GM19238 (cell line): ENCODE data around the gene MTA1.

ENCODE experiments used
- DNase-seq: peaks from one replicate; pipeline ENCODE4 v3.0.0; 2011; ENCODE audit warnings: low spot score; ENCODE audit not compliant: insufficient read length

Gene MTA1

DNA sequence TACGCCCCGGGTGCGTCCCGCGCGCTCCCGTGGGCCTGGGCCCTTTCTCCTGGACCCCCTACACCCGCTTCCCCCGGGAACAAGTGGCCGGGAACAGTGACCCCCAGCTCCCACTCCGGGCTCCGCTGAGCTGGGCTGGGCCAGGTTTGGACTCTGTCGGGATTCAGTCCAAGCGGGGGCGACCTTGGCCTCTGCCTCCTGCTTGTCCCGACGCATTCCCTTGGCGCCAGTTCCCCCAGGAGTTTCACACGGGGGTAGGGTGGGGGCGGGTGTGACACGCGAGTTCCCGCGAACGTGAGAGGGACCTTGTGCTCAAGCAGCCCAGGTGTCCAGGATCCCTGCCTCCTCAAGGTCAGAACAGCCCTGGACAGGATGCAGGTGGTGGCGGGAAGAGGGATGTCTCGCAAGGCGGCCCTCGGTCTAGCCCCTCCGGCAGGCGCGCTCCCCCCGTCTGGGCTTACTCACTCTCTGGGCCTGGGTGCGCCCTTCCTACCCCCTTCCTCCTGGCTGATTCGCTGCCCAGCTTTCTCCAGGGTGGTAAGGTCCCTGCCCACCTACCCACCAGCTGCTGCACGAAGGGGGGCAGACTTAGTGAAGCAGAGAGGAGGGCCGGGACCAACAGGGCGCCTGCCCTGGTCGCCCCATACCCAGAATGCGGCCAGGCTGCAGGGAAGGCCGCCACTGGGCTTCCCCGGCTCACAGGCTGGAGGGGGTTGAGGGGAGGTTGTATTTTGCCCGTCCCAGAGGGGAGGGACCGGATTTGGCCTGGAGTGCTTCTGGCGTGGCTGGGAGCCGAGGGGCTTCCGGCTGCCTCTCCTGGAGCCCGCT, 55.9 kb downstream of the MTA1 start:
- no peak for DNase-seq

DNA sequence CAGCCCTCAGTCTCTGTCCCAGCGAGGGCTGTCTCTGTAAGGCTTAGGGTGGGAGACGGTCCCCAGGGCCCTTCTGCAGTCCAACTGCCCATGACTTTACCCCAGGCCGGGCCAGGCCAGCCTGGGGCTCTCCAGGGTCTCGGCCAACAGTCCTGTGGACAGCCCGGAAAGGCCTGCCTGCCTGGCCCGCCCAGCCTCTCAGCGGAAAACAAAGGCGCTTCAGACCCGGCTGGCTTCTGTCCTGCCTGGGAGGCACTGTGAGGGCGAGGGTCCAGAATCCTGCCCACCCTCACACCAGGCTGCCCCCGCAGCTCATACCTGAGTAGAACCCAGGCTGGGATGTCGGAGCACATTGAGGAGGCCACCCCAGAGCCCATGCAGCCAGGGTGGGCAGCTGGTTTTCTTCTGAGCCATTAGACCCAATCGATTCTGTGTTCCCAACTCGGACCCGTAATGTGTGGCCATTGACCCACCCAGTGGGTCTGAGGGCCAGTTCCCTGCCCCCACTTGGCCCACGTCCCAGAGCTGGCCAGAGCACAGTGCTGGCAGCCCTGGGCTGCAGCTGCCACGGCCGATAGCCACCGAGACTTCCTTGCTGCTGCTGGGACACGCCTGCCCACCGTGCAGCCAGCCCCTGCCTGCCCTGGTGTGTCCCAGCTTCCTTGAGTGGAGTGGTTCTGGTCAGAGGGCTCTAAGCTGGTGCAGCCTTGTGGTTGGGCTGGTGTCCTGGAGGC, 56.6 kb downstream of the MTA1 start:
- DNase-seq = no peak

DNA sequence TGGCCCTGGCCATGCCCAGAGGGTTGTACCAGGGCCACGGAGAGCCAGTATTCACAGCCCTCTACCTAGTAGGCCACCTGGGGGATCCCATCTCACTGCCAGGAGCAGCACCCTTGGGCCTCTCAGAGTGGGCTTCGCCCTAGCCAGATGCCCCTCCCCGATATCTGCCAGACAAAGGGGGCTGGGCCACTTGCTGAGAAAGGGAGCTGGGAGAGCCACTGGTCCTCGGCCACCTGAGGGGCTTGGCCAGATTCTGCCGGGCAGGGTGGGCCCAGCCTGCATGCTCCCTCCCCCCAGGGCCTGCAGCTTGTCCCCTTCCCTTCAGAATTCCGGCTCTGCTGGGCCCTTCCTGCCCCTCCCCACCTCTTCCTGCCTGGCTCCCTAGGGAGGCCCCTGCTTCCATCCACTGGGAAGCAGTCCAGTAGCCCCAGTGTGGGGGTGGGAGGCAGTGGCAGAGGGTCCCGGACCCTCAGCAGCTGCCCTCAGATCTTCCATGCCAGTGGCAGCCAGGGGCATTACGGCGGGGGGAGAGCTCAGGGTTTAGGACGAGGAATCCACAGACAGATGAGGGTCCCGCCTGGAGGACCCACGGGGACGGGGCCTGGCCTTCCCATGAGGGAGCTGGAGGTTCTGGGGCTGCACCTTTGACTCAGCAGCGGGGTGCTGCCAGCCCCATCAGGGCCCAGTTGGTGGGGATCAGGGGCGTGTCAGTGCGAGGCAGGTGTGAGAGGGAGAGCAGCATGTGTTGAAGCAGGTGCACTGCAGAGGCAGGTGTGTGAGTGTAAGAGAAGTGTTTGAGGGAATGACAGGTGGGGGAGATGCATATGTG, 57.4 kb downstream of the MTA1 start:
- DNase-seq = no peak

DNA sequence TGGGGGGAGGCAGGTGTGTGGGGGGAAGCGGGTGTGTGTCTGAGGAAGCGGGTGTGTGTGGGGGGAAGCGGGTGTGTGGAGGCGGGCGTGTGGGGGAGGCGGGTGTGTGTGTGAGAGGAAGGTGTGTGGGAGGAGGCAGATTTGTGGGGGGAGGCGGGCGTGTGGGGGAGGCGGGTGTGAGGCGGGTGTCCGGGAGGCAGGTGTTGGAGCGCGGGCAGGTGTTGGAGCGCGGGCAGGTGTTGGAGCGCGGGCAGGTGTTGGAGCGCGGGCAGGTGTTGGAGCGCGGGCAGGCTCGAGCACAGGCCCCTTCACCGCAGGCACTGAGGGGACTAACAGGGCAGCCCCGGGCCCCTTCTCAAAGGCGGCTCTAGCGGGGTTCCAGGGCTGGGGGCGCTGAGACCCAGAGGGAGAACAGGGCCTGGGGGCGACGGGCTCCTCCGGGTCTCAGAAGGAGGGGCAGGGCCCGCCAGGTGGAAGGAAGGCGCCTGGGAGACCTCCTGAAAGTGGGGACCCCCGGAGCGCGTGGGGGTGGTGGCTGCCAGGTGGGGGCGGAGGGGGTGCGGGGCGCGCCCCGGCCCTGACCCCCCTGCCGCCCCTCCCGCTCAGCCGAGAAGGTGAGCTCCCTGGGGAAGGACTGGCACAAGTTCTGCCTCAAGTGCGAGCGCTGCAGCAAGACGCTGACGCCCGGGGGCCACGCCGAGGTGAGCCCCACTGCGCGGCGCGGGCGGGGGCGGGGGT, 58.2 kb downstream of the MTA1 start:
- no peak for DNase-seq

DNA sequence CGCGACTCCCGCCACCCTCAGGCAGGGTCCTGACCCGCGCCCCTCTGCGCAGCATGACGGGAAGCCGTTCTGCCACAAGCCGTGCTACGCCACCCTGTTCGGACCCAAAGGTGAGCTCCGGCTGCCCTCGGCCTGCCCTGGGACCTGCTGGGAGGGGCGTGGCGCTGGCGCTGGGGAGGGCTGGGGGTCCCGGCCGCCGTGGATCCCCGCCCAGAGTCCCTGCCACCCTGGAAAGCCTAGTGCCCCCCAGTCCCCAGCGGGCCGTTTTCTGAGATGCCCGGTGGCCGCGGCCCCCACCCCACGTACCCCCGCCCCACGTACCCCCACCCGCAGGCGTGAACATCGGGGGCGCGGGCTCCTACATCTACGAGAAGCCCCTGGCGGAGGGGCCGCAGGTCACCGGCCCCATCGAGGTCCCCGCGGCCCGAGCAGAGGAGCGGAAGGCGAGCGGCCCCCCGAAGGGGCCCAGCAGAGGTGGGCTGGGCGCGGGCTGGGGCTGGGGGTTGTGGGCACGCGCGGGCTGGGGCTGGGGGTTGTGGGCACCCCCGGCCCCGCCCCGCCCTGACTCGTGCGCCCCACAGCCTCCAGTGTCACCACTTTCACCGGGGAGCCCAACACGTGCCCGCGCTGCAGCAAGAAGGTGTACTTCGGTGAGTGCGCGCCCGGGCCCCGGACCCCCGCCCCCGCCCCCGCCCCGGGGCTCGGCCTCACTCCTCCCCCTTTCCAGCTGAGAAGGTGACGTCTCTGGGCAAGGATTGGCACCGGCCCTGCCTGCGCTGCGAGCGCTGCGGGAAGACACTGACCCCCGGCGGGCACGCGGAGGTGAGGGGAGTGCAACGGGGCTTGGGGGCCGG, 59.0 kb downstream of the MTA1 start:
- no peak for DNase-seq

DNA sequence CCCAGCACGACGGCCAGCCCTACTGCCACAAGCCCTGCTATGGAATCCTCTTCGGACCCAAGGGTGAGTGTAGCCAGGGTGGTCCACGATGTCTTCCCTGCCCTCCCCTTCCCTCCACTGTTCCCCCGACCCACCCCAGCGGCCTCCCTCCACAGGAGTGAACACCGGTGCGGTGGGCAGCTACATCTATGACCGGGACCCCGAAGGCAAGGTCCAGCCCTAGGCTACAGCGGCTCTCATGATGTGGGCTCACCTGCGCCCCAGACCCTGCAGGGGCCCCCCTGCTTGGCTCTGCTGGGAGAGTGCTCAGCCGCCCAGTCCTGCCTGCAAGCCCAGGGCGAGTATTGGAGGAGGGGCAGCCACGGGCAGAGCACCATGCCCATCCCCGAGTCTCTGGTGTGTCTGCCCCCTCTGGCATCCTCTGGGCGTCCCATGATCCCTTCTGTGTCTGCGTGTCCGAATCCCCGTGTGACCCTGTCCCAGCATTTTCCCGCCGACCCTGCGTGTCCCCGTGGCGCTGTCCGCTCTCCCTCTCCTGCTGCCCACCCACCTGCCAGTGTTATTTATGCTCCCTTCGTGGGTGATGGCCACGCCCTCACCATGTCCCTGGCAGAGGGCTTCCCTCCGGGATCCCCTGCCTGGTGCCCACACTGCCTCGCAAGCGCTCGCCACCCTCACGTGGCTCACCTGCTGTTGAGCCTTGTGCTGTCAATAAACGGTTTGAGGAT, 60.0 kb downstream of the MTA1 start:
- DNase-seq = no peak

DNA sequence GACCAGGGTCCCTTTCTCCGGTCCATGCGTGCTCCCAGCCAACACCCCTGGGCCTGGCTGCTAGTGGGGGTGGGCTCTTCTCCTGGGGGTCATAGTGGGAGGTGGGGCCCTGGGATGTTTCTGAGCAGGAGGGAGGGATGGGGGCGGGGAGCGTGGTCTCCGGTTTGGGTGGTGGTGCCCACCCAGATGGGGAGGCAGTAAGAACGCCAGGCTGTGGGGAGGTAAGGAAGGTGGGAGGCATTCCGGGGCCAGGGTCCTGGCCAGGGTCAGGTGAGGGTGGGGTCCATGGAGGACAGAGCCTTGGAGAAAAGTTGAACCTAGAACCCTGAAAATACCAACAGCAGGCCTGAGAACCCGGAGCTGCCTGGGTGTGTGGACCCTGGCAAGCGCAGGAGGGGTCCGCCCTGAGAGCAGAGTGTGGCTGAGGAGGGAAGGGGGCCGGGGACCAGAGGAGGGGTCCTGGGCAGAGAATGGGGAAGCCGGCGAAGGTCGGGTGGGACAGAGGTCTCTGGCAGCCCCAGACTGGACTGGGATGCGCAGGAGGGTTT, 60.6 kb downstream of the MTA1 start:
- DNase-seq = no peak

DNA sequence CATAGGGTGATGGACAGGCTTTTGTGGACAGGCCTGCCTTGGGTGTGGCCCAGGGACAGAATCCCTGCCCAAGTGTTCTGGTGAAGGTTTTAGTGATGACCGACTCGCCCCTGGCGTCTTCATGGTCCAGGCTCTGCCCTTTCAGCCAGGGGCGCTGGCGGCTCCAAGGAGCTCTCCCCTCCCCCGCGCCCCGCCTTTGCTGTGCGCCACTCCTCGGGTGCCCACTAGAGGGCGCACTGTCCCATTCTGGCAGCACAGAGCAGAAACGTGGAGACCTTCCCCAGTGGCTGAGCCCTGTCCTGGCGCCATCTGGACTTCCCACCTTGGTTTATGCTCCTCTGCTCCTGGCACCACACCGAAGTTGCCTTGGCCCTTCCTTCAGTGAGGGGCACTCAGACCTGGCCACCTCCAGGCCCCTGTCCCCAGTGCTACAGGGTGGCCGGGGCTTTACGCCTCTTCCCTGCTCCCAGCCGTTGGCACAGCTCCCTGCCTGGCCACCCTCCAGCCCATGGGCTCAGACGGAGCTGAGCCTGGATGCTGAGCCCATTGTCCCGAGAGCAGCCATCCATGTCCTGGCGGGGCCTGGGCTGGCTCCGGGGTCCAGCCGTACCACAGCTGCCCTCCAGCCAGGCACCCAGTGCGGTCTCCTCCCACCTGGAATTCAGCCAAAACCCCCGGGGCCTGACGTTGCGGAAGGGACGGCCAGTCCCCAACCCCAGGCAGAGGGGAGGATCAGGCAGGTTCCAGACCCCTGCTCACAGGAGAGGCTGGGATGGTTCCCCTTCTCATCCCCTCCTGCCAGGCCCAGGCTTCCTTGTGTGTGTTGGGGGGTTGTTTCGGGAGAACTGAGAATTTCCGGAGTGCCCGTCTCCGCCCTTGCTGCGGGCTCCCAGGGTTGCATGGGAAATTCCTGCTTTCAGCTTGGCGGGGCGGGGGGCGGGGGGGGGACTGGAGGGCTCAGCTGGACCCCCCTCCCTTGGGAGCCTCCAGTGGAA, 61.5 kb downstream of the MTA1 start:
- peak; percentile 98 for DNase-seq

DNA sequence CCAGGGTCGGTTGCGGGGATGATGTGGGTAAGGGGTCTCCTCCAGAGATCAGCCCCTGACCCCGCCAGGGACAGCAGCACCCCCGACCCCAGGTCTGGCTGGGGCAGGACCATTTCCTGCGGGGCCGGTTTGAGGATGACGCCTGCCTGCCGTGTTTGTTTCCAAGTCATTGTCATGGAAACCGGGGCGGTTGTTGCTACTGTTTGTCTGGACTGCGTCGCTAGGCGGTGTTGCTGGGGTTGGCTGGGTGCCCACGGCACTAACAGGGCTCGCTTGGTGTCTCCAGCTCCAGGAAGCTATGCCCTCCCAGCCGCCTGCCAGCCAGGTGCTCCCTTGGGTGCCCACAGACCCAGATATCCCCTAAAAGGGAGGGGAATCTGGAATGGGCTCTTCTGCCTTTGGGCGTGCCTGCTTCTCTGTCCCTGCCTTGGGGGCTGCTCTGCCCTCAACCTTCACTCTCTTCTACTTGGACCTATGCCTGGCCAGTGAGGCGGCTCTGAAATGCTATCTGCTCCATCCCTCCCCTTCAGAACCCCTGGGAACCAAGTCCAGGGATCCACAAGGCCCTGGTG, 62.3 kb downstream of the MTA1 start:
- peak; percentile 99 for DNase-seq

DNA sequence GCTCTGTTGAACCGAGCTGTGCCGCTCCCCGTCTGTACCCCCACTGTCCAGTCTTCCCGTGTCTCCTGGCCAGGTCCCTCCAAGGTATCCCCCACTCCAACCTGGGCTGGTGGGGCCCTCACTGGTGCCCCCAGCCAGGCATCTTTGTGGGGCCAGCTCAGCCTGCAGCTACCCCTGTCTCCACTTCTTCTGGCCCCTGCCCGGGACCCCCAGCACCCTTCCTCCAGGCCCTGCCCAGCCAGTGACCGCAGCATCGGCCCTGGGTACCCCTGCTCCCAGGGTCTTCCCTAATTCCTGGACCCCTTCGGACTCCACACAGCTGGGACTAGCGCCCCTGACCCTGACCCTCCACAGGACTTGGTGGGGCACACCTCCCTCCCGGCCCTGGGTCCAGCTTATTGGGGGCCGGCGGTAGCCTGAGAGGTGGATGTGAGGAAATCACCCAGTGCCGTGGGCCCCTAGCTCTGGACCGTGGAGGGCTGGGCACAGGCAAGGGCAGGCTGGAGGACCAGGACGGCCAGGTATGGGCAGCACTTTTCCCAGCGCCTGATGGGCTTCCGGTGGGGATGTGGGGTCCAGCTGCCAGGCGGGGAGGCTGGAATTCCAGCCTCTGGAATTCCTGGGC, 63.0 kb downstream of the MTA1 start:
- DNase-seq = no peak

DNA sequence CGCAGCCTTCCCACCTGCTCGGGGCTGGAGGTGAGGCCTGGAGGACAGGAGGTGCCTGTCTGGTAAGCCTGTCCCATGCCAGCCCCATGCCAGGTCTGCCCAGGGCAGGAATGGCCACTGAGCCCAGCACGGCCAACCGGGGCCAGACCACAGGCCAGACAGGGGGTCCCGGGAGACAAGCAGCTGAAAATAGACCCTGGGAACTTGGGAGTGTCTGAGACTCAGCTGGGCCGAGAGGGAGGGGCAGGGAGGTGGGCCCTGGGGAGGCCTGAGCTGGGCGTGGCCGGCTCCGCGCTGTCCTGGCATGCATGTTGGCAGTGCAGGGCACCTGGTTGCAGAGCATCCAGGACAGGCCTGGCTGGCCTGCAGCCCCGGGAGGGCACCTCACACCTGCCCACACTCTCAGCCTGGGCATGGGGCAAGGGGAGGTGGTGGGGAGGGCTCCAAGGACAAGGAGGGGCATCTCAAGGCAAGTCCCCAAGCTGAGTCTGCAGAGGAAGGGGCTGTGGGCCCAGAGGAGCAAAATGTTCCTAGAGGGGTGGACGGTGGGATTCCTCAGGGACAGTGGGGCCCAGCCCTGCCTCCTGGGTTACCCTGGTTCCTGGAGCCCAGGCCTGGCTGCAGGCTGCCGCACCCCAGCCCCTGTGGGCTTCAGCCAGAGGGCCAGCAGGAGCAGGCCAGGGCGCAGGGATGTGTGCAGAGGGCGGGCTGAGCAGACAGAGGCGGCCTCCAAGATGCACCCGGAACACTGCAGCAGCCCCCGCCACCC, 63.9 kb downstream of the MTA1 start:
- no peak for DNase-seq

DNA sequence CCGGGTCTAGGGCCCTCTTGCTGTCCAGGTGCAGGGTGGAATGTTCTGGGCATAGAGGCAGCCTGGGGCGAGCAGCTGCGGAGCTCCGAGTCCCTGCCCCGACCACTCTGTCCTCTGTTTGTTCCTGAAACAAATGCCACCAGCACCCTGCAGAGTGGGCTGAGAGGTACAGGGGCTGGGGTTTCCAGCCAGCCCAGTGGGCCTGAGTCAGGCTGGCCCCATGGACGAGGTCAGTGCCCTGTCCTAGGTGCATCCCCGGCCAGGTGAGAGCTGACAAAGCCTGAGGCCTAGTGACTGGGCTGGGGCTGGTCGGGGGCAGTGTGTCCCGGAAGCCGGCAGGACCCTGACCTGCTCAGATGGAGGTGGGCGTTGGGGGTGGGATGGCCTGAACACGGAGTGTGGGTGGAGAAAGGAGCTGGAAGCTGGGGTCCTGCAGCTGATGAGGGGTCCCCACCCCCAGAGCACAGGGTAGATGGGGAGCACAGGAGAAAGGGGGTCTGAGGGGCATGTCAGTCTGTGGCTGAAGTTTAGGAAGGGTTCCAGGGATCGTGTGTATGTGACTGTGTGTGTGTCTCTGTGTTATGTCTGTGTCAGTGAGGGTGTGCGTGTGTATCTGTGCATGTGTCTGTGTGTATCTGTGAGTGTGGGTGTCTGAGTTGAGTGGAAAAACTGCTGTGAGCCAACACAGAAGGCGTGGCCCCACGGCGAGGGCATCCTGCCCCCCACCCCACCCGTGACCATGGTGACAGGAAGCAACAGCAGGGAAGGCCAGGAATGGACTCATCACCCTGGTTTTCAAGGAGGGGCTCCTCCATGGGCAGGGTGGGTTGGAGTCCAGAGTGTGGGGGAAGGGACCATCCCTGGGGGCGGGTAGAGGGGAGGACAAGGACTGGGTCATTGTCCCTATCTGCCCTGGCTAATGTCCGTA, 64.7 kb downstream of the MTA1 start:
- DNase-seq = no peak

DNA sequence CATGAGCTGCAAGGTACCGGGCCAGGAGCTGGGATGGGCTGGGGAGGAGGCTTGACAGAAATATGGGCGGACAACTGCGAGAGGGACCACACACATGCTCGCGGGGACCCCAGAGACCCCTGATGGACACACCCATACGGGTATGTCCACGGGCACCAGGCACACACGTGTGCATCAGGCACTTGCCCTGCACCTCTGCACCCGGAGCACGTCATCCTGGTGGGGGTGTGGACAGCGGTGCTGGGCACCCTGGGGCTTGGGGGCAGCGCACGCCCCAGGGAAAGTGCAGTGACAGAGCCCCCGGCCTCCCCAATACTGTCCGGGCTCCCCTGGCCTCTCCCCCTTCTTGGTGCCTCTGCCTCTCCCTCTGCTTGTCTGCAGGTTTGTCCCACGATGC, 65.4 kb downstream of the MTA1 start:
- DNase-seq = no peak

DNA sequence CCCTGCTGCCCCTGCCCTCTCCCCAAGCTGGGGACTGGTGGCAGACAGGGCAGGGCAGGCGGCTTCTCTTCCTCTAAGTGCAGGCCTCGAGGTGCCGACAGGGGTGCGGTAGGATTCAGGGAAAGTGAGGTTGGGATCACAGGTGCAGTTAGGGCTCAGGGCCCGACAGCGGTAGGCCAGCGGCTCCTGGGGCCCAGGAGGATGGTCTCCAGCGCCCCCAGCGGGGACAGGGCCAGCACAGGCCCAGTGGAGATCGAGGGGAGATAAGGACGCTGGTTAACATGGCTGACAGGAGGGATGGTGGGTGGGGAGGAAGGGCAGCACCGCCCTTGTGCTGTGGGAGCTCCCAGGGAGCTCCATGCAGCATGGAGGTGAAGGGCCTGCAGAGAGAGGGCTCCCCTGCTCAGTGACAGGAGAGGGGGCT, 66.1 kb downstream of the MTA1 start:
- no peak for DNase-seq

DNA sequence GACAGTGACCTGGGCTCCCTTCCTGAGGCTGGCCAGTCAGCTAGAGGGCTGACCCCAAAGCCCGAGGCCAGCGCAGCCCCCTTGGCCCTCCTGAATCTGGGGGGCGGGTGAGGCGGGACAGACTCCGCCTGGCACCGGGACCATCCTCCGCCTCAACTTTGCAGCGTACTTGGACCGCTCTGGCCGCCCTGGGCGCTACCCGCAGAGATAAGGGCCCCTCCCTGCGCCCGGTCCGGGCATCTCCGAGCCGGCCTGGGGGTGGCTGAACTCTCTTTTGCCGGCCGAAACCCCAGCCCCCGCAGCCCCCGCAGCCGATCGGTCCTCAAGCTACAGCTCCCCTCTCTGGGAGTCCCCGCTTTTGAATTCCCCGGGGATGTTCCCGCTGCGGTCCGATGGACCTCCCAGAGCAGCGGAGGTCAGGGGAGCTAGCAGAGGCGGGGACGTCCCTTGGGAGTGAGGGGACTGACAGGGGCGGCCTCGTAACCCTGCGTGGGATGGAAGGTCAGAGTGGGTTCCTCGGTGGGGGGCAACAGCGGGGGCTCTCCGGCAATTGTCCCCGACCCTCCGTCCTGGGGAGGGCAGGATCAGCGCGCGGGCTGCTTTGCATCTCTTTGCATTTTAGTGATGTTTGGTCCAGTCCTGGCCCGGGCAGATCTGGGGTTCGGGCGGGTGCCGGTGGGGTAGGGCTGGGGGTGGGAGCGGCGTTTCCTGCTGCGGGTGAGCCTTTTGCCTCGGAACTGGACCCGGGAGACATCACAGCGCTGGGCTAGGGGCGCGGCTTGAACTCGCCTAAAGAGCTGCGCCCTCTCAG, 66.7 kb downstream of the MTA1 start, which contains the start of gene CRIP1:
Gene CRIP1 (plus strand): TSS at position 724 of the 811 bp plus-strand sequence. CDS start 374 bp downstream, outside the sequence.
- no peak for DNase-seq
